GM21786 (cell line): ENCODE results near the gene PCBP4.

ENCODE experiments used
- ATAC-seq: cut with Tn5 transposase; IDR thresholded peaks from one replicate; pipeline ENCODE4 v1.9.1; 2021; ENCODE audit not compliant: unreplicated experiment

The PCBP4 gene

DNA sequence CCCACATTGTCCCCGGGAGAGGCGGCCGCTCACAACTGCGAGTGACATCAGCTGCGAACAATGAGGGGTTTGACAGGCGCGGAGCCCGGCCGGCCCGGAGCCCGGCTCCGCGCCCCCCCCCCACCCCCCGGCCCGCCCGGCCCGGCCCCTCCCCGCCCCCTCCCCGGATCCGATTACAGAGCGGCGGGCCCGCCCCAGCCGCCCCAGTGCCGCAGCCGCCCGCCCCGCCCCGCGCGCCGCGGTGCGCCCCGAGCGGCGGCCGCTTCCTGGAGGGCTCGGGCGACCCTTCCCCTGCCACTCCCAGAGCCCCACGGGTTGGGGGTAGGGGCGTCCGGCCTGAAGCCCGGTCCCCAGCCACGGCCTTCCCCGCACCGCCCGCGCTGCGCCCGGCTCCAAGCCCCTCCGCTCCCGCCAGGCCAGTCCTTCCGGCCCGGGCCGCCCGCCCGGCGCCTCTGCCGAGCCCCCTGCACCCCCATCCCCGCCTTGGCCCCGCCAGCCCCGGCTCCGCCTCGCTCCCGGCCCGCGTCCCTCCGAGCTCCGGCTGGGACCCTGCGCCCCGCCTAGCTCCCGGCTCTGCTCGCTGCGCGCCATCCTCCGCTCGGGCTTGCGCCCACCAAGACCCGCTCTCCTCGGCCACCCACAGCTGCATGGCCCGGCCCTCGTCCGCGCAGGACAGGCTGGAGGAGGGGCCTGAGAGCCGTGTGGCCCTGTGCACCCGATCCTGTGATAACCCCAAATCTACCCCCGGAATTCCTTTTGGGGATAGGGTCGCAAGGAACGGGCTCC lies at the start of gene PCBP4:
Gene PCBP4 (minus strand): TSS at position 71 of the 786 bp plus-strand sequence. CDS start 6,214 bp downstream, outside the sequence.
- peak; percentile 58 for ATAC-seq

DNA sequence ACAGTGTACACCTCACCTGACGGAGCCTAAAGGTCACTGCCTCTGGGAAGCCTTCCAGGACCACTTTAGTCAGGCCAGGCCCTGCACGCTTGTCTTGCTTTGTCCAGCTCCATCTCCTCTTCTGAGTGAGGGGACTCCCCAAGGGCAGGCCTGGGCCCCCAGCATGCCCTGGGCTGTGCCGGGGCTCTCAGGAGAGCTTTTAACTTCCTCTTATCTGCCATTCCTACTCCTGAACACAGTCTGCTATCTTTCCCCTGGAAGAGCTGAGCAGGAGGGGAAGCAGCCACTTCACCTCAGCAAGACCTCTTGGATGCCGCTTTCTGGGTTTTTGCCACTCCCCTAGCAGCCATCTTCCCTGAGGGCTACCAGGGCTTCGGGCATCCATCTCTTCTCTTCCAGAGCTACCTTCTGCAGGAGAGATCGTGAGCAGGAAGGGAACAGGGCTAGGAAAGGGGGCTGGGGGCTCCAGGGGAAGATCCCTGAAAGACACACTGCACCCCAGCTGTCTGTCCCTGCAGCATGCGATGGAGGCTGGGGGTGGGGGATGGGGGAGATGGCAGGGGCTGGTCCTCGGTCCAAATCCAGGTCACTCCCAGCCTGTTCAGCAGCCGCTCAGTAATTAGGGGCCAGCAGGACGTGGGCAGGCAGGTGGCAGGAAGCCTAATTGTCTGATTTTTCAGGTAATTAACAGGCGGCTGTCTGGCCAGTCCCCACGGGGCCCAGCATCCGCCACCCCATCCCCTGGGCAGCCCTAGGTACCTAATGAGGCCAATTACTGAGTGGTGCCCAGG lies 48.4 kb upstream of the PCBP4 start:
- ATAC-seq = no peak

DNA sequence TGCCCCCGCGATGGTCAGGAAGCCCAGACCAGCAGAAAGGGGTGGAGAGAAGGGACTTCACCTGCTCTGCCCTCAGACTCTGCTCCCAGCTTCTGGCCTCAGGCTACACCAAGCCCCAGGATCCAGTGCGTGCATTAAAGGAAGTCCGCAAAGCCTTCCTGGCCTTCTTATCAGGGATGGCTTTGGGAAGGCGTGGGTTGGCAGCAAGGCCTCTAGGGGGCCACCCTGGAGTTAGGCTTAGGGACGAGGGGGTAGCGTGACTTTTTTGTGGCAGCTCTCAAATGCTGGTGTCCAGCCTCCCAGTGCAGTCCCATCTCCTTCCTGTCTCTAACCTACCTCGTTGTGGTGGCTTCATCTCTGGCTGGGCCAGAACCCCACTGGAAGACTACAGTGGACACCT lies 47.4 kb upstream of the PCBP4 start:
- ATAC-seq = no peak

DNA sequence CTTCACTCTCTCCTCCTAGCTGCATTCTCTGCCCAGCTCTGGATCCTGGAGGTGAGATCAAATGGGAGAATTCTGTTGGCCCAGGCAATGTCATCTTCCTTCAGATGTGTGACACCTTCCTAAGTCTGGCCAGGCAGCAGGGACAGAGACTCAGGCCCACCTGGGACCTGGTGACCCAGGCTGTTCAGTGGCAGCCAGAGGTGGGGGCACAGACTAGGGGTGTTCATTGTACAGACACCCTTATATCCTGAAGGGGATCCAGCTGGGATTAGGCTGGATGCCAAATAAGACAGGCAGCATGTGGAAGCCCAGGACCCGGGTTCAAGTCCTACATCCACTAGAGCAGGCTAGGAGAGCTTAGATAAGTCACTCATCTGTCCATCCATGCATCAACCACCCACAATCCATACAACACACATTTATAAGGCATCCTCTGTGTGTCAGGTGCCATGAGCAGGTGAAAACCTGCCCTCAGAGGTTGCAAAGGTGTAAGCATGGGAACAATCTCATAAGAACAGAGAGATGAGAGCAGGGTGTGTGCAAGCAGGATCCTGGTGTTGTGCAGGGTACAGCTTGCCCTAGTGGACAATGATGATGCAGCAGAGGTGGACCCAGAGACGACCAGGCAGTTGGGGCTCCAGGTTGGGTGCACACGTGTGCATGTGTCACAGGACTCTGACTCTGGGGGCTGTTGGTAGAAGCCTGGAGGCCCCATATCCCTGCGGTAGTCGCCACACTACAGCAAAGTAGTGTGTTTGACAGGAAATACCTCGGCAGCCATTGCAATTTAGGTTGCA lies 46.7 kb upstream of the PCBP4 start:
- ATAC-seq = no peak

DNA sequence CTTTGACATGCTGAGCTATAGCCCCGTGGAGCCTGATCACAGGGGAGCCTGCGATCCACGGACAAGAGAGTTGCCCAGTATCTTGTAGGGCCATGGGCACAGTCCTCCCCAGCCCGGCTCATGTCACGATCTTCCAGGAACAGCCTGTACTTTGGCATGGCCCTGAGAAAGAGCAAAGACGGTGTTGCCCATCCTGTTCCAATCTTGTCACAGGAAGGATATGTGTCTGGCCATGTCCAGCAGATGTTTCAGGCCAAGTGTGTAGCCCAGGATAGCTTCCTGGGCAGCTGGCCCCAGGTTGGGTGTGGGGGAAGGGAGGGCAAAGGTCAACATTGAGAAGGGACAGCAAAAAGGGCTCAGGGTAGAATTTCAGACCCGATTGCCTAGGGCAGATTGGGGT lies 45.4 kb upstream of the PCBP4 start:
- no peak for ATAC-seq

DNA sequence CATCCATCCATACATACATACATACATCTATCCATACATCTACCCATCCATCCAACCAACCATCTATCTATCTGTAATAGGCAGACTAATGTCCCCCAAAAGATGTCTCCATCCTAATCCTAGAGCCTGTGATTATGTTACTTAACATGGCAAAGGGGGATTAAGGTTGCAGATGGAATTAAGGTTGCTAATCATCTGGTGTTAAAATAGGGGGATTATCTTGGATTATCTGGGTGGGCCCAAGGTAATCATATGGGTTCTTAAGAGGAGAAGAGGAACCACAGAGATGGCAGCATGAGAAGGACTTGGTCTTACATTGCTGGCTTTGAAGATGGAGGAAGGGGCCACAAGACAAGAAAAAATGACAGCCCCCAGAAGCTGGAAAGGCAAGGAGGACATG lies 43.2 kb upstream of the PCBP4 start:
- no peak for ATAC-seq

DNA sequence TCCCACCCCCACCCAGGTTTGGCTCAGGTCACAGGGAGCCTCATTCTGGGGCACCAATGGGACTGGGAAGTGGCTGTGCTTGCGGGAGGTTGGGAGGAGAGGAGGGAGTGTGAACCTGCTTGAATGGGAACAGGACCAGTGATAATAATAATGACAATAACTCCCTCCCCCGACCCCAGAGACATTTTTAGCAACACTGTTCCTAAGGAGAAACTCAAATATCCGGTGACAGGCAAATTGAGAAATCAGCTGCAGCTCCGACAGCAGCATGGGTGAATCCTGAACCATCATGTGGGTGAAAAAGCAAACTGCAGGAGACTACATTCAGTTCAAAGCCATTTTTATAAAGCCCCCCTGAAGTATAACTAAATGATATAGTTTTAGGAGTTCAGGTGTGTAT lies 40.0 kb upstream of the PCBP4 start:
- ATAC-seq = no peak

DNA sequence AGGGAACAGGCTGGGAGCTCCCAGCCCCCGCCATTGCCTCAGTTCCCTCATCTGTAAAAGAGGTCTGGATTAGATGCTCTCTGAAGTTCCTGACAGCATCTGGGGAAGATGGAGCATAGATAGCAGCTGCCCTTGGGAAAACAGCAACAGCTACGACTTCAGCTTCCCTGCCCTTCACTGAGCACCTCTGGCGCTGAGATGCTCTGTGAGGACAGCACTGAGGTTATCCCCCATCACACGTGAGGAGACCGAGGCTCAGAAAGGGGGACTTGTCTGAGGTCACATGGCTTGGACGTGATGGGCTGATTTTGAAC lies 39.5 kb upstream of the PCBP4 start:
- no peak for ATAC-seq

DNA sequence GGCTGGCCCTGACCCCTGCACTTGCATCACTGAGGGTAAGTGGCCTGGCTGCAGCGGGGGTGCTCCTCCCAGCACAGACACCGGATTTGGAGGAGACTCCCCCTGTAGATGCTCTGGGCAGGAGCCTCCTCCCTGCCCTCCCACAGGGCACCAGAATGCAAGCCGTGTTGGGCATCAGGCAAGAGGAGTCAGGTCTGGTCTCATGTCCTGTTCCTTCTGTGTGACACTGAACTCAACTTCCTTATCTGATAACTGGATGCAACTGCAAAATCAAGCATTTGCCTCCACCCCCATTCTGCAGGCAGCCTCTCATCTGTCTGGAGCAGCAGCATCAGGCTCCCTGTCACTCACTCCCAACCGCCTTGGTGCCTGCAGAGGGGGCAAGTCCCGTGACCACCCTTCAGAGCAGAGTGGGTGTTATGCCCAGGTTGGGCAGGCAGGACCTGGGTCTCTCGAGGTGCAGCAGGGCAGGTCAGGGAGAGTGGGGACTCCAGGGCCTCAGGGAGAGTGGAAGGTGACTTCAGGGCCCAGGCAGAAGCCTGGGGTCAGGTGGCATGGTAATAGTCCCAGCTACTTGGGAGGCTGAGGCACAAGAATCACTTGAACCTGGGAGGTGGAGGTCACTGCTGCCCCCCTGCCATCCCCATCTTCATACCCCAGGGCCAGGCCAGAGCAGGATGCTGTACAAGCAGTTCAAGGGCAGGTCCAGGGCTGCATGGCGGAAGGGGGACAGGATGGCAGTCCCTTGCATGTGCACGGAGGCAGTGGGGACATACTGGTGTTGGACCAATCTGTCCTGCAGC lies 39.0 kb upstream of the PCBP4 start:
- ATAC-seq = no peak

DNA sequence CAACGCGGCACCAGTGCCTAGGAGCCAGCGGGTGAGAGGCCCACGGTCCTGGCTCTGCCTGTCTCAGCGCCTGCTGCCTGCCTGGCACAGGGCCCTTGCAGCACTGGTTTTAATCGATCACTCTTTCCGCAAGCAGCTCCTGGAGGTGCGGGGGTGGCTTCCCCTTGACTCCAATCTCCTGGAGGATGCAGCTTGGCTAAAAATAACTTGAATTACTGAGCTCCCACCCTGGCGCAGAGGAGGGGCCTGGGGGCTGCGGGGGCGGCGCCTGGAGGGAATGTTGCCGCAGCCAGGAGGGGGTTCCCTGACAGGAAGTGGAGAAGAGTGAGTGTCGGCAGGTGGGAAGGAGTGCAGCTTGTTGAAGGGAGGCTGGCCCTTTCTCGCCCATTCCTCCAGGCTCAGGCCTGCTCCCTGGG lies 38.3 kb upstream of the PCBP4 start:
- no peak for ATAC-seq

DNA sequence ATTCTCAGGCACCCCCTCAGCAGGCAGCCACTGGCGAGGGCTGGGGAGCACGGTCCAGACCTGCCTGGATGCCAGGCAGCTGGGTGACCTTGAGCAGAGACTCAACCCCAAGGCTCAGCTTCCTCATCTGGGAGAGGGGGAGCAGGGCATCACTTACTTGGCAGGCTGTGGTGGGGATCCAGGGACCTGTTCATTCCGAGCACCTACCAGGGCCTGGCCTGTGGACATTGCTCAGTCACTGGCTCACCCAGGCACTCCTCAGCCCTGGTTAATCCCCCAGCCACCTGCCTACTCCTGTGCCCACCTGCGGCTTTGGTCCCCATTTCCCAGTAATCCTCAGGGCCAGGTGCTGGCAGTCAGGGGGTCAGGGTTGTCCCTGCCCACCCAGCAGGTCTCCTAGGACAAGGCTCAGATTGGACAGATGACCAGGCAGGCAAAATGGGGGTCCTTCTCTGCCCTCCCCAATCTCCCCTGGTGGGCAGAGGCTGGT lies 37.7 kb upstream of the PCBP4 start:
- no peak for ATAC-seq

DNA sequence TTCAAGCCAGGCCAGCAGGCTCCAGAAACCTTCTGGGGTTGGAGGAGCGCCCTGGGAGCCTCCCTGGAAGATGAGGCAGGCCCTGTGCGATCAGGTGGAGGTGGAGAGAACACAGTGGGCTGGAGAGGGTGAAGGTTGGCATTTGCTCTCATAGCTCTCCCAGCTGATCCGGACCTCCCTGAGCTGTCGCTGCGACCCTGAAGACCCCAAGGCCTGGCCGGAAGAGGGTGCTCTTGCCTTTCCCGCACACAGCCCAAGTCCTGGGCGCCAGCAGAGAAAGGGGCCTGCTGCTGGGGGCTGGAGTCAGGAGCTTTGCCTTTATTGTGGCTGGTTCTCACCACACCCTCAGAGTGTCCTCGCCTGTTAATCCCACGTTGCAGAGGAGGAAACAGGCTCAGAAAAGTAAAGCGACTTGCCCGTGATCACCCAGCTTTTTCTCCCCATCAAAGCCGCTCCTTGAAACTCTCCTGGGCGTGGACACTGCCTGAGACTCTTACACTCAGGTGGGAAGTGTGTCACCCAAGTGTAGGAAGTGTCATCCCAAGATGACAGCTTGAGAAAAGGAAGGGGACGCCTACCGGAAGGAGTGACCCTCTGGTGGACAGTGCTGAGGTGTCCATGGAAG lies 37.0 kb upstream of the PCBP4 start:
- ATAC-seq = no peak

DNA sequence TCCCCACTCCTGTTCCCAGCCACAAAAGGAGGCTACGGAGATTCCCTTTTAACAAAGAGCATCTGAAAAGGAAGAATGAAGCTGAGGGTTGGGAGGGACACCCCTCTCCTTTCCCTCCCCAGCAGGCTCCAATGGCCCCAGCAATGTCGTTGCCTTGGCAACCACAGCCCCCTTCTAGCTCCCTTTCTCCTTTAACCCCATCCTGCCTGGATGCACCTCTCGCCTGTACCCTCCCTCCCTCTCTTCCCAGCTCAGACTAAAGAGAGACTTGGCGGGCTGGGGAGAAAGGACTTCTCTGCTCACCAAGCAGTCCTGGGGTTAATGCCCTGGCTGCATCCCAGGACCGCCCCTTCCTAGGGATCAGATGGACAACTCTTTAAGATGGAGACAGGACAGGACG lies 35.5 kb upstream of the PCBP4 start:
- no peak for ATAC-seq

DNA sequence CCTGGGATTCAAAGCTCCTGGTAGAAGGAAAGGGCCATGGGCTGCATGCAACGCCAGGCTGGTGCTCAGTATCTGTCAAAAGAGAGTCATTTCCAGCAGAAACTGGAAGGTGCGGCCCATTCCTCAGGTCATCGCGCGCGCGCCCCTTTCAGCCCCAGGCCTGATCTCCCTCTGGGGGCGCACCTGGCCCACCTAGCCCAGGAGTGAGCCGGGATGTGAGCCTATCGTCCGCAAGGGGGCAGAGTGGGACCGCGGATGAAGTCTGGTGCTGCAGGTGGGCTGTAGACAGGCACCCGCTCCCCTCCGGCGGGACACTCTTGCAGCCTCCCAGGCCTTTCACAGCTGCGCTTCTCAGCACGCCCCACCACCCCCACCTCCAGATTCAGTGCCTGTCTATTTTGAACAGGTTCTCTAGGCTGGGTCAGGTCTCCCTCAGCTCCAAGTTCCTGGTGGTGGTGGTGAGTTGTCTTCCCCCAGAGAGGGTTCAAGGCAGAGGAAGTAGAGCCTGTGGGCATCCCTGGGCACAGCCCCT lies 34.3 kb upstream of the PCBP4 start:
- peak; percentile 76 for ATAC-seq

DNA sequence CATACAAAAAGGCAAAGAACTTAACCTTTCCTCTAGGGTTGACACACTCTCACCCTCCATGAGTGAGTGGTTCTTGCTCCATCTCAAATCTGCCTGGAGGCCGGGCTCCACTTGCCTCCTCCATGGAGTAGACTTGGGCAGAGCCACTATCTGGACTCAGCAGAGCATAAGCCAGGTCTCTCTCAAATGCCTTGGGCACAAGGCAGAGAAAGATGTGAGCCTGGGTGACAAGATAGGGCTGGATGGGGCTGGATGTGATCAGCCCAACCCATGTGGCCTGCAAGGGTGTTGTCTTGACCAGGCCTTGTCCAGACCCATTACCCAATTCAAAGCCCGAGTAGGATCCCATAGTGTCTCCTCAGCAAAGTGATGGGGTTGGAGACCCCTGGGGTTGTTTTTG lies 32.6 kb upstream of the PCBP4 start:
- no peak for ATAC-seq

DNA sequence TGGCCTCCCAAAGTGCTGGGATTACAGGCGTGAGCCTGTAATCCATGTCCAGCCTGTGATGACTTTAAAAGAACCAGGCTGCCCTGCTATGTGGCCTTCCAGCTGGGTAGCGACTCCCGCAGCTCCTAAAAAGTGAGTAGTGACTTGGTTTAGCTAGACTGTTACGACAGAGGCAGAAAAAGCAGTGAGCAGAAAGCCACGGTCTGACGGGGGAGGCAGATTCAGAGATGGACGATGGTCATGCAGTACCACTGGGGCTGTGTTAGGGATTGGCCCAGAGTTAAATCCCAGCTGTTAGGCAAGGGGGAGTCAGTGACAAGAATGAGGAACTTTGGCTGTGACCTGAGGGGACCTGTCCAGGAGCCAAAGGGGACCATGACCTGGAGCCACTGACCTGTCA lies 31.5 kb upstream of the PCBP4 start:
- no peak for ATAC-seq

DNA sequence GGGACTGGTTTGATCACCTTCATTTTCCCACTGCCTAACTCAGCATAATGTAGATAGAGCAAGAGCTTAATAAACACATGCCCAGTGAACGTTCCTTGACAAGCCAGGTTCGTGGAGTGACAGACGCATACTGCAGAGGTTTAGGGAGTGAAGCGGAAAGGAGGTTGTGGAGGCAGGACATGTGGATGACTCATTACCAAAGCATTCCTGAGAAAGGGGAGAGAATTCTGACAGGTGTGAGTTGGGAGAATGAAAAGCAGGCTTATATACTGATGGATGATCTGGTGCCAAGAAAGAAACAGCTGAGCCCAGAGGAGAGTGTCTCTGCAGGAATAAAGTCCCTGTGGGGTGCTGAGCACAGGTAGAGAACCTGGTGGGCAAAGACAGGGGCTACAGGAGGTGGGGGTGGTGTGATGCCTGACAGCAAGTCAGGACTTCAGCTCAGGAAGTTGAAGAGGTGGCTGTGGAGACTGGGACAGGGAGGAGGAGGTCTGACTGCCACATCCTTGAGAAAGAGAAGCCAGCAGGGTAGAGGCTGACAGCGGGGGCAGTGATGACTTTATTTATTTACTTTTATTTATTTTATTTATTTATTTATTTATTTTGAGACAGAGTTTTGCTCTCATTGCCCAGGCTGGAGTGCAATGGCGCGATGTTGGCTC lies 30.8 kb upstream of the PCBP4 start:
- no peak for ATAC-seq

DNA sequence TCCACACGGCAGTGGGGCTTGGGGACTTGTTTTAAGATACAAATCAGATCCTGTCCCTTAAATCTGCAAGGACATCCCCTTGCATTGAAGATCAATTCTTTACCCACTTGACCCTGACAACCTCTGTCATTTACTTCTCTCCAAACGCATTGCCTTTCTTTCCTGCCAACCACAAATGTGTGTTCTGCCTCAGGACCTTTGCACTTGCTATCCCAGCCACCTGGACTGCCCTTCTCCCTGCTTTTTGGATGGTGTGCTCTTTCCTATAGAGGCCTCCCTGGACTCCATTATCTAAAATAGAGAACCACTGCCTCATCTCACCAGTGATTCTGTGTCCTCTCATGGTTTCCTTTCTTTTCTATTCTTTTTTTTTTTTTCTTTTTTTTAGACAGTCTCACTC lies 29.9 kb upstream of the PCBP4 start:
- no peak for ATAC-seq

DNA sequence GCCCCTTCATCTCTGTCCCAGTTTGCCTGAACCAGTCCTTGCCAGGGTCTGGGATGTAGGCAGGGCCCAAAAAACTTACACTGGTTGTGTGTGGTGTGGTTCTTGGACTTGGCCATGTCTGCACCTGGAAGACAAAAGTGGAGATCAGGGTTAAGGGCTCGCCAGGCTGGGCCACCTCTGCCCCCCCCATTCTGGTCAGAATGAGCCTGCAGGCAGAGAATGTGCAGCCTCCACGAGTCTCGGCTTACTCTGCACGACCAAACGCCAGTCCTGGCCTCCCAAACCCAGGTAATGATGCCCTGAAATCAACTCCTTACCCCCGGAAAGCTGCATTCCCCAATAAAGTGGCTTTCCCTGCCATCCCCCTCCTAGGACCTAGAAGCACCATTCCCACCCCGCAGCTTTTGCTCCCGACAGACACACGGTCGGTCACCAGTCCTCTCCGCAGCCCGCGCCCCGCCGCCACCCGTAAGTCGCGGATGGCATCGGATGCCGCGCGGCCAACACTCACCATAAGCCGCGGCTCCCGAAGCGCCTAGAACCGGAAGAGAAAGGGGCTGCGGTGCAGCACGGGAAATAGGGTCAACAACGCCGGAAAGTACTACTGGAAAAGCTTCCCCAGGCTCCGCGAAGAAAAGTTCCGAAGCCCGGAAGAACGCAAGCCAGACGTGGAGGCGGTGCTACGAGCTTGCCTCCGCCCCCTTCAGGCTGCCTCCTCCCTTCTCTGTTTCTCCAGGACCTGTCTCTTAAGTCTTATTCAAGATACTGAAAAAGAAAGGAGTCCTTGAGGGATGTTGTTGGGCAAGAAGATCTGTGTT lies 28.3 kb upstream of the PCBP4 start, which contains the start of gene RPL29:
Gene RPL29 (minus strand): TSS at position 550 of the 818 bp plus-strand sequence. CDS start 434 bp downstream, at position 116.
- peak; percentile 90 for ATAC-seq
